CD4-positive, alpha-beta T cell (primary cell): Measurements from ENCODE around the gene RPL15. TPM values are rescaled to one million over a fixed set of nuclear protein-coding genes. Genes with fewer than 3 reads are reported as not detected.

Experiments
- ATAC-seq: fragments of 200-7000 bp; cut with Tn5 transposase; one replicate; pipeline ENCODE4 v1.10.0; 2022; ENCODE audit warnings: mild to moderate bottlenecking; ENCODE audit not compliant: poor library complexity
- CTCF ChIA-PET: fragments of 350-600 bp; sonication (Branson Sonifier 250); formaldehyde crosslinking; loops from one replicate; lab custom pipeline; 2021; ENCODE audit warnings: antibody characterized with exemption, inconsistent platforms; lab: Charles Lee
- POLR2A ChIA-PET: fragments of 350-600 bp; sonication (Branson Sonifier 250); formaldehyde crosslinking; loops from one replicate; lab custom pipeline; 2021; ENCODE audit warnings: antibody characterized with exemption, inconsistent platforms; lab: Charles Lee
- DNase-seq, 14 experiments: peaks; one replicate each; pipeline ENCODE4 v3.0.0-alpha.2; 2013 to 2020; ENCODE audit warnings: mixed read lengths in 2 of 14
- H3K27ac ChIP-seq, 2 donors: one replicate each; pipeline versions ENCODE4 v1.5.1 to v1.7.0; 2013; ENCODE audit warnings: low read length in 2 of 2, low read depth in 1 of 2, mild to moderate bottlenecking in 1 of 2
- H3K27me3 ChIP-seq, 2 experiments: 1 replicate in 1 of 2; 2 replicates in 1 of 2; pipeline versions ENCODE4 v1.6.1 to v1.7.0; 2013; ENCODE audit warnings: low read length in 2 of 2, control low read depth in 1 of 2, mild to moderate bottlenecking in 1 of 2, moderate library complexity in 1 of 2; ENCODE audit not compliant: insufficient read depth in 2 of 2, control insufficient read depth in 1 of 2
- H3K36me3 ChIP-seq: one replicate; pipeline ENCODE4 v1.6.1; 2013; ENCODE audit warnings: low read length, control low read depth; ENCODE audit not compliant: insufficient read depth
- H3K4me1 ChIP-seq: one replicate; pipeline ENCODE4 v1.6.1; 2013; ENCODE audit warnings: low read length, control low read depth; ENCODE audit not compliant: insufficient read depth
- H3K4me3 ChIP-seq: one replicate; pipeline ENCODE4 v1.5.1; 2013; ENCODE audit warnings: mild to moderate bottlenecking, low read length, moderate library complexity
- H3K9me3 ChIP-seq, 2 experiments: 1 replicate in 1 of 2; 2 replicates in 1 of 2; pipeline versions ENCODE4 v1.6.1 to v1.7.0; 2013; ENCODE audit warnings: low read length in 2 of 2, mild to moderate bottlenecking in 2 of 2, control low read depth in 1 of 2, moderate library complexity in 1 of 2; ENCODE audit not compliant: control insufficient read depth in 1 of 2, insufficient read depth in 1 of 2
- H3K27ac Mint-ChIP-seq: one replicate; pipeline ENCODE4 v1.8.0; 2020; ENCODE audit warnings: mixed read lengths
- H3K27me3 Mint-ChIP-seq: one replicate; pipeline ENCODE4 v1.8.0; 2021; ENCODE audit warnings: mixed read lengths
- H3K36me3 Mint-ChIP-seq: one replicate; pipeline ENCODE4 v1.8.0; 2021; ENCODE audit warnings: low read depth, mixed read lengths
- H3K4me1 Mint-ChIP-seq: one replicate; pipeline ENCODE4 v1.8.0; 2021; ENCODE audit warnings: low read depth, mixed read lengths
- H3K4me3 Mint-ChIP-seq: one replicate; pipeline ENCODE4 v1.8.0; 2020; ENCODE audit warnings: mild to moderate bottlenecking, mixed read lengths
- H3K9me3 Mint-ChIP-seq: one replicate; pipeline ENCODE4 v1.8.0; 2020; ENCODE audit warnings: mixed read lengths
- intact Hi-C, 2 experiments: fragments of 100-400 bp; cut with DNase I in 1 of 2; cut with micrococcal nuclease in 1 of 2; formaldehyde crosslinking; loops; one replicate each; pipeline versions ENCODE4 v1.15.1 to v1.9.0; 2023 to 2025; cut with DNase I, micrococcal nuclease
- total RNA-seq, 174 experiments: library from RNA in 2 of 174; stranded (reverse) in 2 of 174; gene quantifications; one replicate each; pipeline ENCODE4 v1.2.3 and lab custom pipeline; 2021 to 2026
- TF ChIP-seq, protein P1 (sequence below): fragments of 200-600 bp; IDR thresholded peaks from one replicate; pipeline ENCODE4 v1.8.0; 2022; ENCODE audit warnings: antibody characterized with exemption, mild to moderate bottlenecking

Gene RPL15
- total RNA-seq, 2 experiments from 2014 or later, result 2,331 to 2,343 TPM

DNA sequence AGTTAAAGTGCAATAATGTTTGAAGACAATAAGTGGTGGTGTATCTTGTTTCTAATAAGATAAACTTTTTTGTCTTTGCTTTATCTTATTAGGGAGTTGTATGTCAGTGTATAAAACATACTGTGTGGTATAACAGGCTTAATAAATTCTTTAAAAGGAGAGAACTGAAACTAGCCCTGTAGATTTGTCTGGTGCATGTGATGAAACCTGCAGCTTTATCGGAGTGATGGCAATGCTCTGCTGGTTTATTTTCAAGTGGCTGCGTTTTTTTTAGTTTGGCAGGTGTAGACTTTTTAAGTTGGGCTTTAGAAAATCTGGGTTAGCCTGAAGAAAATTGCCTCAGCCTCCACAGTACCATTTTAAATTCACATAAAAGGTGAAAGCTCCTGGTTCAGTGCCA is 2.7 kb downstream of the RPL15 start:
- peaks cover 61% of the 10 kb centered on the region for H3K4me1 Mint-ChIP-seq
- ChIA-PET POLR2A (no interaction called here), CTCF (no interaction called here)
- TF ChIP-seq, protein P1, sequence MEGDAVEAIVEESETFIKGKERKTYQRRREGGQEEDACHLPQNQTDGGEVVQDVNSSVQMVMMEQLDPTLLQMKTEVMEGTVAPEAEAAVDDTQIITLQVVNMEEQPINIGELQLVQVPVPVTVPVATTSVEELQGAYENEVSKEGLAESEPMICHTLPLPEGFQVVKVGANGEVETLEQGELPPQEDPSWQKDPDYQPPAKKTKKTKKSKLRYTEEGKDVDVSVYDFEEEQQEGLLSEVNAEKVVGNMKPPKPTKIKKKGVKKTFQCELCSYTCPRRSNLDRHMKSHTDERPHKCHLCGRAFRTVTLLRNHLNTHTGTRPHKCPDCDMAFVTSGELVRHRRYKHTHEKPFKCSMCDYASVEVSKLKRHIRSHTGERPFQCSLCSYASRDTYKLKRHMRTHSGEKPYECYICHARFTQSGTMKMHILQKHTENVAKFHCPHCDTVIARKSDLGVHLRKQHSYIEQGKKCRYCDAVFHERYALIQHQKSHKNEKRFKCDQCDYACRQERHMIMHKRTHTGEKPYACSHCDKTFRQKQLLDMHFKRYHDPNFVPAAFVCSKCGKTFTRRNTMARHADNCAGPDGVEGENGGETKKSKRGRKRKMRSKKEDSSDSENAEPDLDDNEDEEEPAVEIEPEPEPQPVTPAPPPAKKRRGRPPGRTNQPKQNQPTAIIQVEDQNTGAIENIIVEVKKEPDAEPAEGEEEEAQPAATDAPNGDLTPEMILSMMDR, result no peak
- DNase-seq, result no peak
- H3K9me3 Mint-ChIP-seq, result no peaks in the 10 kb centered on the region
- no peaks in the 10 kb centered on the region for H3K9me3 ChIP-seq
- H3K36me3 ChIP-seq, result peaks cover 38% of the 10 kb centered on the region
- H3K4me1 ChIP-seq, result peaks cover 29% of the 10 kb centered on the region
- peaks cover 55% of the 10 kb centered on the region for H3K36me3 Mint-ChIP-seq
- H3K27ac Mint-ChIP-seq, result peak overlapping the region; percentile 98
- H3K27me3 Mint-ChIP-seq, result no peaks in the 10 kb centered on the region
- no peak overlapping the region for H3K27ac ChIP-seq
- ATAC-seq, result no peak
- H3K27me3 ChIP-seq, result no peaks in the 10 kb centered on the region
- intact Hi-C loops, result loop anchor here in 1 of 2 experiments (5.0 to 10.0 kb wide), 2 partner anchors 112 to 1865 kb away; partner anchors contain the start of genes NGLY1 and UBE2E1
- no peak overlapping the region for H3K4me3 ChIP-seq
- H3K4me3 Mint-ChIP-seq, result peak overlapping the region; percentile 99

DNA sequence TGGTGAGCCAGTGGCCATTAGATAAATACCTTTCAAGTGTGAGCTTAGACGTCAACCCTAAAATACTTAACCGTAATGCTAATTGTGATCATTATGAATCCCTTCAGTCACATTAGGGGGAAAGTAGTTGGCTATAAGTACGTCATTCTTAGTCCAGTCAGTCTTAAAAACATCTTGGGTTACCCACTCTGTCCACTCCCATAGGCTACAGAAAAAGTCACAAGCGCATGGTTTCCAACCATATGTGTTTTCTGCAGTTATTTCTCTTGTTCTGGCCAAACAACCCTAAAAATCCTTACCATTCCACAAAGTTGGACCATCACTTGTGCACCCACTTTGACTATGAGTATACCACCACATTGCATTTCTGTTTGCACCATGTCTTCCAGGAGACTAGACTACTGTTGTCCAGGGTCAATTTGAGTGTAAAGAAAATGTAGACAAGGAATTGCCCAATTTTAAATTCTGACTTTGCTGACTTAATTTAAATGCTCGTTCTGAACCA is 3.3 kb downstream of the RPL15 start:
- H3K9me3 Mint-ChIP-seq, result no peaks in the 10 kb centered on the region
- DNase-seq (no peak), ATAC-seq (no peak)
- intact Hi-C loops, result no loop called here
- ChIA-PET CTCF (no interaction called here), POLR2A (no interaction called here)
- no peak overlapping the region for H3K4me3 ChIP-seq
- no peak overlapping the region for H3K27ac ChIP-seq
- peak overlapping the region; percentile 68 for H3K4me3 Mint-ChIP-seq
- H3K4me1 ChIP-seq, result peaks cover 29% of the 10 kb centered on the region
- TF ChIP-seq, protein P1, result no peak
- peaks cover 55% of the 10 kb centered on the region for H3K36me3 Mint-ChIP-seq
- peaks cover 38% of the 10 kb centered on the region for H3K36me3 ChIP-seq
- H3K9me3 ChIP-seq, result no peaks in the 10 kb centered on the region
- peaks cover 58% of the 10 kb centered on the region for H3K4me1 Mint-ChIP-seq
- no peaks in the 10 kb centered on the region for H3K27me3 Mint-ChIP-seq
- H3K27me3 ChIP-seq, result no peaks in the 10 kb centered on the region
- H3K27ac Mint-ChIP-seq, result peak overlapping the region; percentile 98

DNA sequence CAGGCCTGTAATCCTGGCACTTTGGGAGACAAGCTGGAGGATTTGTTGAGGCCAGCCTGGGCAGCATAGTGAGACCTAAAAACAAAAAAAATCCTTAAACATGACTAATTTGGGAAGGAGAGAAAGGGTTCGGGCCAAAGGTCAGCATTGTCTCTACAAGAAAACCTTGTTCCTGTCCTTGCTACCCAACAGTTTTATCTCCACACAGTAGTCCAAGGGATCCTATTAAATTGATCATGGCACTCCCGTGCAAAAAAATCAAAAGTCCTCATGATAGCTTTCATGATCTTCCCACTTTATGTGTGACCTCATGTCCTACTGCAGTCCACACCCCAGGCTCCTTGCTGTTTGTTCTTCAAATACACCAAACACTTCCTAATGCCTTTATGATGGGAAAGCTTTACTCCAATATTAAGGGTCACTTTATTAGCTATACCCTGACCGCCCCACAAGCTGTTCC is 4.2 kb downstream of the RPL15 start:
- no peaks in the 10 kb centered on the region for H3K9me3 Mint-ChIP-seq
- peaks cover 38% of the 10 kb centered on the region for H3K36me3 ChIP-seq
- H3K27ac Mint-ChIP-seq, result peak overlapping the region; percentile 98

More for the DNA sequence above, 4.2 kb downstream of the RPL15 start:
- ChIA-PET POLR2A (interaction anchor here (0.7 to 1.1 kb wide), 2 partner anchors 25 to 176 kb away, joined by 3 read pairs; no protein-coding TSS in a partner anchor), CTCF (no interaction called here)
- no peak overlapping the region for H3K27ac ChIP-seq
- no peaks in the 10 kb centered on the region for H3K27me3 ChIP-seq
- H3K36me3 Mint-ChIP-seq, result peaks cover 55% of the 10 kb centered on the region
- no peak overlapping the region for H3K4me3 ChIP-seq
- peaks cover 49% of the 10 kb centered on the region for H3K4me1 Mint-ChIP-seq
- TF ChIP-seq, protein P1, result no peak
- intact Hi-C loops, result no loop called here
- peak overlapping the region; percentile 9 for H3K4me3 Mint-ChIP-seq
- ATAC-seq, result no peak
- no peaks in the 10 kb centered on the region for H3K27me3 Mint-ChIP-seq
- no peaks in the 10 kb centered on the region for H3K9me3 ChIP-seq
- DNase-seq, result no peak
- H3K4me1 ChIP-seq, result peaks cover 23% of the 10 kb centered on the region
